Peyer's patch (tissue), 4 donors: ENCODE data around the gene AQP12A. TPM values are rescaled to one million over a fixed set of nuclear protein-coding genes. Genes with fewer than 3 reads are reported as not detected.

Experiments
- DNase-seq, 3 donors: peaks; one replicate each; pipeline ENCODE4 v3.0.0-alpha.2; 2017 to 2019
- H3K27ac ChIP-seq, 4 donors: fragments of 200-600 bp; sonication (generic); one replicate each; pipeline ENCODE4 v1.5.1; 2016 to 2019
- H3K27me3 ChIP-seq, 2 donors: fragments of 200-600 bp; sonication (generic); one replicate each; pipeline ENCODE4 v1.5.1; 2019
- H3K36me3 ChIP-seq, 3 donors: fragments of 200-600 bp; sonication (generic); one replicate each; pipeline ENCODE4 v1.5.1; 2016 to 2019
- H3K4me1 ChIP-seq, 4 donors: fragments of 200-600 bp; sonication (generic); one replicate each; pipeline ENCODE4 v1.5.1; 2016 to 2019
- H3K4me3 ChIP-seq, 4 donors: fragments of 200-600 bp; sonication (generic); 1 replicate in 3 of 4; 2 replicates in 1 of 4; pipeline ENCODE4 v1.5.1; 2016 to 2019; ENCODE audit warnings: mild to moderate bottlenecking in 1 of 4
- H3K9me3 ChIP-seq, 4 donors: fragments of 200-600 bp; sonication (generic); one replicate each; pipeline ENCODE4 v1.5.1; 2016 to 2019; ENCODE audit warnings: mild to moderate bottlenecking in 1 of 4
- CTCF ChIP-seq, 6 experiments: fragments of 450-650 bp in 4 of 6; fragments of 200-600 bp in 2 of 6; sonication (generic) in 1 of 6; IDR thresholded peaks; one replicate each; pipeline ENCODE4 v1.5.1; 2017 to 2019; ENCODE audit warnings: antibody characterized with exemption in 6 of 6, mild to moderate bottlenecking in 3 of 6, moderate library complexity in 1 of 6
- POLR2A ChIP-seq, 2 donors: fragments of 450-650 bp; IDR thresholded peaks; one replicate each; pipeline ENCODE4 v1.5.1; 2017; ENCODE audit warnings: antibody characterized with exemption in 2 of 2, mild to moderate bottlenecking in 2 of 2, moderate library complexity in 2 of 2
- total RNA-seq, 4 donors: library from RNA; depleted of rRNA; stranded (reverse); fragments of >200 nt; gene quantifications; one replicate each; pipeline ENCODE4 v1.1.0, GENCODE V29; 2016

AQP12A gene
- total RNA-seq, 4 donors from 2014 or later = 9.2 TPM; not detected in 3

GRCh38 chr2:240685771-240686371 lies 5.8 kb upstream of the AQP12A start:
- Histone ChIP-seq H3K27ac (peak overlapping the region in 1 of 4 donors; percentile 35), H3K4me3 (no peak overlapping the region), H3K36me3 (no peaks in the 10 kb centered on the region), H3K4me1 (peaks cover 0 to 10% (median 0%) of the 10 kb centered on the region in 4 donors), H3K9me3 (no peaks in the 10 kb centered on the region), H3K27me3 (no peaks in the 10 kb centered on the region)
- peak in 2 of 3 donors; percentile 63 to 66 for DNase-seq
- TF ChIP-seq CTCF (IDR thresholded peaks at IDR 0.05) = no peak
- no peak for TF ChIP-seq POLR2A (IDR thresholded peaks at IDR 0.05)

- Histone ChIP-seq H3K4me1 (peaks cover 0 to 10% (median 0%) of the 10 kb centered on the region in 4 donors), H3K27me3 (no peaks in the 10 kb centered on the region), H3K27ac (peak overlapping the region in 1 of 4 donors; percentile 35), H3K36me3 (no peaks in the 10 kb centered on the region), H3K4me3 (no peak overlapping the region), H3K9me3 (no peaks in the 10 kb centered on the region)
- TF ChIP-seq POLR2A (IDR thresholded peaks at IDR 0.05) (no peak), CTCF (IDR thresholded peaks at IDR 0.05) (no peak)
- no peak for DNase-seq
These were observed 5.2 kb upstream of the AQP12A start for GRCh38 chr2:240686460-240686859.

- no peak for TF ChIP-seq CTCF (IDR thresholded peaks at IDR 0.05)
- no peak for TF ChIP-seq POLR2A (IDR thresholded peaks at IDR 0.05)
- H3K27ac ChIP-seq = no peak overlapping the region
- no peak overlapping the region for H3K4me3 ChIP-seq
- no peak for DNase-seq
- no peaks in the 10 kb centered on the region for H3K9me3 ChIP-seq
- no peaks in the 10 kb centered on the region for H3K27me3 ChIP-seq
- peaks cover 0 to 10% (median 0%) of the 10 kb centered on the region in 4 donors for H3K4me1 ChIP-seq
- no peaks in the 10 kb centered on the region for H3K36me3 ChIP-seq
These were observed 4.5 kb upstream of the AQP12A start for GRCh38 chr2:240687045-240687740.

- Histone ChIP-seq H3K4me3 (no peak overlapping the region), H3K9me3 (no peaks in the 10 kb centered on the region), H3K27me3 (no peaks in the 10 kb centered on the region), H3K36me3 (no peaks in the 10 kb centered on the region), H3K4me1 (peaks cover 0 to 10% (median 0%) of the 10 kb centered on the region in 4 donors), H3K27ac (no peak overlapping the region)
- no peak for TF ChIP-seq POLR2A (IDR thresholded peaks at IDR 0.05)
- no peak for TF ChIP-seq CTCF (IDR thresholded peaks at IDR 0.05)
- no peak for DNase-seq
These were observed 3.7 kb upstream of the AQP12A start for GRCh38 chr2:240687741-240688552.

- H3K4me3 ChIP-seq = no peak overlapping the region
- H3K27ac ChIP-seq = no peak overlapping the region
These were observed 3.1 kb upstream of the AQP12A start for GRCh38 chr2:240688553-240688919.

More at GRCh38 chr2:240688553-240688919, 3.1 kb upstream of the AQP12A start:
- TF ChIP-seq CTCF (IDR thresholded peaks at IDR 0.05) (no peak), POLR2A (IDR thresholded peaks at IDR 0.05) (no peak)
- DNase-seq = no peak
- H3K36me3 ChIP-seq = no peaks in the 10 kb centered on the region
- peaks cover 0 to 10% (median 0%) of the 10 kb centered on the region in 4 donors for H3K4me1 ChIP-seq
- H3K27me3 ChIP-seq = no peaks in the 10 kb centered on the region
- no peaks in the 10 kb centered on the region for H3K9me3 ChIP-seq
